Osteocyte (in vitro differentiated cells): ENCODE data around the gene WDR4. TPM values are rescaled to one million over a fixed set of nuclear protein-coding genes. Genes with fewer than 3 reads are reported as not detected.
A peak's percentile ranks its signal among the peaks of the same experiment; 100 is the strongest.

Experiments used
- DNase-seq: peaks from one replicate; pipeline ENCODE4 v3.0.0; 2021; ENCODE audit warnings: mixed read lengths; ENCODE audit not compliant: unreplicated experiment; ENCODE audit errors: extremely low spot score
- H3K27ac Mint-ChIP-seq: one replicate; pipeline ENCODE4 v1.8.0; 2021; ENCODE audit warnings: mild to moderate bottlenecking, mixed read lengths; ENCODE audit not compliant: unreplicated experiment
- H3K27me3 Mint-ChIP-seq: one replicate; pipeline ENCODE4 v1.8.0; 2021; ENCODE audit warnings: mixed read lengths; ENCODE audit not compliant: unreplicated experiment
- H3K36me3 Mint-ChIP-seq: one replicate; pipeline ENCODE4 v1.8.0; 2021; ENCODE audit warnings: mixed read lengths; ENCODE audit not compliant: unreplicated experiment
- H3K4me1 Mint-ChIP-seq: one replicate; pipeline ENCODE4 v1.8.0; 2021; ENCODE audit warnings: mixed read lengths; ENCODE audit not compliant: unreplicated experiment
- H3K4me3 Mint-ChIP-seq: one replicate; pipeline ENCODE4 v1.8.0; 2021; ENCODE audit warnings: mild to moderate bottlenecking, moderate library complexity, mixed read lengths; ENCODE audit not compliant: unreplicated experiment
- H3K9me3 Mint-ChIP-seq: one replicate; pipeline ENCODE4 v1.8.0; 2021; ENCODE audit warnings: mixed read lengths; ENCODE audit not compliant: unreplicated experiment
- total RNA-seq: library from RNA; stranded (reverse); gene quantifications from 2 replicates; pipeline ENCODE4 v1.2.1, GENCODE V29; 2021
- TF ChIP-seq, protein P1 (sequence below): fragments of 200-600 bp; sonication (generic); IDR thresholded peaks from 2 replicates; pipeline ENCODE4 v1.5.0; 2021; ENCODE audit warnings: antibody characterized with exemption, mild to moderate bottlenecking, moderate library complexity

WDR4 gene
- total RNA-seq, 1 donor from 2014 or later: 15.7 TPM

DNA sequence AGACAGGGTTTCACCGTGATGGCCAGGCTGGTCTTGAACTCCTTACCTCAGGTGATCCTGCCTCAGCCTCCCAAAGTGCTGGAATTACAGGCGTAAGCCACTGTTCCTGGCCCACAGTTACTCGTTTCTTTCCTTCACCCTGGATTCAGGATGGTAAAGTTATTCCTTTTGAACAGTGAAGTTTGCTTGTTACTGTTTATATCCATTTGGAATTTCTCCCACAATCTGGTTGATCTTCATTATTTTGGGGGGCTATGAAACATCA is 43.0 kb downstream of the WDR4 start:
- peak; percentile 30 for DNase-seq

DNA sequence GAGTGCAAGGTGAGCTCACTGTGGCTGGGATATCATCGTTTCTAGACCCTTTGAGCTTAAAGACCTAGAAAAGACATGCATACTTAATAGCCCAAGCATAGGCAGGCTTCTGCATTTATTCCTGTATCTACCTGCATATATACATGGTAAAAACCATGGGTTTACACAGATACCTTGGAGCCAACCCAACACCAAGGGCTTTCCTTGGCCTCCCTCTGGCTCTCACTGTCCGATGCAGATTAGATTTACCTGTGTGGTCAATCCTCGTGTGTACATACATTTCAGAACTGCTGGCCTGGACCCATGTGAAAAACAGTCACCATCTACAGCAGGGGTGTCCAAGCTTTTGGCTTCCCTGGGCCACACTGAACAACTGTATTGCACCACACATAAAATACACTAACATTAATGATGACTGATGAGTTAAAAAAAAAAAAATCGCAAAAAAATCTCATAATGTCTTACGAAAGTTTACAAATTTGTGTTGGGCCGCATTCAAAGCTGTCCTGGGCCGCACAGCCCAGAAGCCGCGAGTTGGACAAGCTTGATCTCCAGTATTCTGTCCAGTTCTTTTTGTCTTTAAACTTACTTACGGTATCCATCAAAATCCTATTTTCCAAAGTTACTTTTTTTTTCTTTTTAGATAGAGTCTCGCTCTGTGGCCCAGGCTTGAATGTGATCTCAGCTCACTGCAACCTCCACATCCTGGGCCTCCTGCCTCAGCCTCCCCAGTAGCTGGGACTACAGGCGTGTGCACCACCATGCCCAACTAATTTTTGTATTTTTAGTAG is 43.5 kb downstream of the WDR4 start:
- no peak for DNase-seq
- no peaks in the 10 kb centered on the region for H3K9me3 Mint-ChIP-seq
- no peak overlapping the region for H3K4me3 Mint-ChIP-seq

More for the DNA sequence above, 43.0 kb downstream of the WDR4 start:
- Mint-ChIP-seq H3K36me3 (peaks cover 4% of the 10 kb centered on the region), H3K4me3 (no peak overlapping the region), H3K27me3 (peaks cover 12% of the 10 kb centered on the region), H3K9me3 (no peaks in the 10 kb centered on the region), H3K27ac (no peak overlapping the region), H3K4me1 (no peaks in the 10 kb centered on the region)
- TF ChIP-seq, protein P1, sequence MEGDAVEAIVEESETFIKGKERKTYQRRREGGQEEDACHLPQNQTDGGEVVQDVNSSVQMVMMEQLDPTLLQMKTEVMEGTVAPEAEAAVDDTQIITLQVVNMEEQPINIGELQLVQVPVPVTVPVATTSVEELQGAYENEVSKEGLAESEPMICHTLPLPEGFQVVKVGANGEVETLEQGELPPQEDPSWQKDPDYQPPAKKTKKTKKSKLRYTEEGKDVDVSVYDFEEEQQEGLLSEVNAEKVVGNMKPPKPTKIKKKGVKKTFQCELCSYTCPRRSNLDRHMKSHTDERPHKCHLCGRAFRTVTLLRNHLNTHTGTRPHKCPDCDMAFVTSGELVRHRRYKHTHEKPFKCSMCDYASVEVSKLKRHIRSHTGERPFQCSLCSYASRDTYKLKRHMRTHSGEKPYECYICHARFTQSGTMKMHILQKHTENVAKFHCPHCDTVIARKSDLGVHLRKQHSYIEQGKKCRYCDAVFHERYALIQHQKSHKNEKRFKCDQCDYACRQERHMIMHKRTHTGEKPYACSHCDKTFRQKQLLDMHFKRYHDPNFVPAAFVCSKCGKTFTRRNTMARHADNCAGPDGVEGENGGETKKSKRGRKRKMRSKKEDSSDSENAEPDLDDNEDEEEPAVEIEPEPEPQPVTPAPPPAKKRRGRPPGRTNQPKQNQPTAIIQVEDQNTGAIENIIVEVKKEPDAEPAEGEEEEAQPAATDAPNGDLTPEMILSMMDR: no peak

DNA sequence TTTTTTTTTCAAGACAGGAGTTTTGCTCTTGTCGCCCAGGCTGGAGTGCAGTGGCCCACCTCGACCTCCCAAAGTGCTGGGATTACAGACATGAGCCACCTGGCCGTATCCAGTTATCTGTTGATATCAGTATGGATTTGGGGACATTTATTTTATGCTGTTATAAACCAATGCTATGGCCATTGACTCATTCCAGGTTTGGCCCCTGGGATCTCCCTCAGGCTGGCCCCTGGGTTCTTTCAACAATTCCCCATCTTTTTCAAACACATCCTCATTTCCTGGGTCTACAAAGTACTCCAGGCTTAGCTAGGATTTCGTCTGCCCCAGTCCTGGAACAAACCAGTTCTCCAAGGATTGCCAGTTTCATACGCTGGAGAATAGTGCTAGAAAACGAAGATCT is 44.1 kb downstream of the WDR4 start:
- TF ChIP-seq, protein P1: no peak
- peak; percentile 23 for DNase-seq
- Mint-ChIP-seq H3K4me3 (no peak overlapping the region), H3K4me1 (no peaks in the 10 kb centered on the region), H3K9me3 (no peaks in the 10 kb centered on the region), H3K27me3 (peaks cover 12% of the 10 kb centered on the region), H3K27ac (no peak overlapping the region), H3K36me3 (peaks cover 4% of the 10 kb centered on the region)

More for the DNA sequence above, 43.5 kb downstream of the WDR4 start:
- H3K36me3 Mint-ChIP-seq: peaks cover 4% of the 10 kb centered on the region
- H3K4me1 Mint-ChIP-seq: no peaks in the 10 kb centered on the region
- peaks cover 12% of the 10 kb centered on the region for H3K27me3 Mint-ChIP-seq
- TF ChIP-seq, protein P1: no peak
- no peak overlapping the region for H3K27ac Mint-ChIP-seq

DNA sequence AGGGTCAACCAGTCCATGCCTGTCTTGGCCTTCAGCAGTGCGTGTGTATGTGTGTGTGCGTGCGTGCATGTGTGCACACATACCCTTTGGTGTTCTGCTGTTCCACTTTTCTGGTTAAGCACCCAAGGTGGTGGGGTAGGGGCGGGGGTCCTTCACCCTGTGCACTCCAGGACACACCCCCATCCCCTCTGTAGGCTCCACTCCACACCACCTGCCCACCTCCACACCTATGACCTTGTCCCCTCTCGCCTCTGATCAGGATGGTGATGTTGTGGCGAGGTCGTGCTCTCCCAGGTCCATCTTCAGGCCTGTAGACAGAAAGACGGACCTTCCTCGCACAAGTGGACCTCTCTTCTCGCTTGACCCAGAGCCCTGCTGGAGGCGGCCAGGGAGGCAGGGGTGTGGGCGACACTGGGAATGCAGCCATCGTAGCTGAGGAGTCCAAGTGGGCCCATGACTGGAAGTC is 44.6 kb downstream of the WDR4 start:
- Mint-ChIP-seq H3K36me3 (peaks cover 4% of the 10 kb centered on the region), H3K4me3 (no peak overlapping the region), H3K4me1 (no peaks in the 10 kb centered on the region), H3K9me3 (no peaks in the 10 kb centered on the region), H3K27me3 (peaks cover 12% of the 10 kb centered on the region), H3K27ac (no peak overlapping the region)
- TF ChIP-seq, protein P1: no peak
- peak; percentile 60 for DNase-seq

DNA sequence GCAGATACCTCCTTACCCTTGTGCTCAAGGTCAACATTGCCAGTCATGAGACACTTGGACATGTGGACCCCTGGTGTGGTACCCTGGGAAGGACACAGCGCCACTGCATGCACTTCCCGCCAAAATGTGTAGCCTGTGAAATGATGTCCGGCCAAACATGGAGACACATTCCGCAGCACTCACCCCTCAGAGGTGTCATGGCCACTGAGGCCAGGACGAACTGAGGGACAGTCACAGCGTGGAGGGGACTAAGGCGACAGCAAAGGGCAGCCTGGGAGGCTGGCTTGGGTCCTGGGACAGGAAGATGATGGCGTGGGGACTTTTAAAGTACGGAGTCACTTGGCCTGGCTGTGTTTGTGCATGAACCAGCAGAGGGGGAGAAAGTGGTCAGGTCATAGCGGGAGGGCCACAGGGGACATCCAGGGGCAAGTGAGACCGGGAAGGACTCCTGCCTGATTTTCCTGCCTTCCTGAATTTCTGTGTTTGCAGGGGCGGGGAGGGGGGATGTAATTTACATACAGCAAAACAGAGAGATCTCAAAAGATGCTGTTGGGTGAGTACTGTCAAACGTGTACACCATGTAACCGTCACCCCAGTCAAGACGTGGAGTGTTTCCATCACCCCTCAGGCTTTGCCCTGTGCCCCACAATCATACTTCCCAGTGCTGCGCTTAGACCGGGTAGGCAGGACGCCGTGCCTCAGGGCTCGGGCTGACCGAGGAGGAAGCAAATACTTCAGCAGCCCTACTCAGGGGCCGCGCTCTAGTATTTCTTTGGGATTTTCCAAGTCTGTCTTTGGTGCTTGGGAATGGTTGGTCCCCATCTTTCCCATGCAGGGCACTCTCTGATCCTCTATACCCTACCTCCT is 45.2 kb downstream of the WDR4 start:
- Mint-ChIP-seq H3K4me3 (no peak overlapping the region), H3K9me3 (no peaks in the 10 kb centered on the region), H3K27ac (no peak overlapping the region), H3K27me3 (peaks cover 16% of the 10 kb centered on the region), H3K4me1 (no peaks in the 10 kb centered on the region), H3K36me3 (peaks cover 2% of the 10 kb centered on the region)
- peak; percentile 72 for DNase-seq
- TF ChIP-seq, protein P1: no peak
